DND-41 (cell line): ENCODE measurements around the gene KIAA0586.

Experiments
- ATAC-seq: fragments of 200-7000 bp; cut with Tn5 transposase; 3 replicates; pipeline ENCODE4 v1.9.1; 2021; ENCODE audit warnings: low read depth; ENCODE audit not compliant: insufficient read depth
- DNase-seq: peaks from one replicate; pipeline ENCODE4 v3.0.0-alpha.2; 2020
- H2AFZ ChIP-seq: 2 replicates; pipeline ENCODE4 v1.6.0; 2012; ENCODE audit warnings: low read depth, low read length
- H3K27ac ChIP-seq: 2 replicates; pipeline ENCODE4 v1.5.1; 2012; ENCODE audit warnings: low read length, inconsistent platforms
- H3K27me3 ChIP-seq: fragments of 200-600 bp; sonication (generic); 2 replicates; pipeline ENCODE4 v1.6.0; 2012; ENCODE audit warnings: low read length, mild to moderate bottlenecking, inconsistent platforms; ENCODE audit not compliant: insufficient read depth, poor library complexity
- H3K36me3 ChIP-seq: 2 replicates; pipeline ENCODE4 v1.5.1; 2012; ENCODE audit warnings: low read length, inconsistent platforms; ENCODE audit not compliant: insufficient read depth
- H3K4me1 ChIP-seq: 2 replicates; pipeline ENCODE4 v1.5.1; 2012; ENCODE audit warnings: mild to moderate bottlenecking, low read length; ENCODE audit not compliant: insufficient read depth
- H3K4me2 ChIP-seq: 2 replicates; pipeline ENCODE4 v1.6.0; 2012; ENCODE audit warnings: mild to moderate bottlenecking, moderate library complexity, low read length, inconsistent platforms; ENCODE audit not compliant: insufficient read depth
- H3K4me3 ChIP-seq, 2 experiments: fragments of 200-600 bp in 1 of 2; shearing (Covaris generic) in 1 of 2; 2 replicates each; pipeline ENCODE4 v1.5.1; 2012 to 2016; ENCODE audit warnings: inconsistent platforms in 2 of 2, low read length in 2 of 2, mild to moderate bottlenecking in 2 of 2, low read depth in 1 of 2, moderate library complexity in 1 of 2
- H3K79me2 ChIP-seq: 2 replicates; pipeline ENCODE4 v1.6.0; 2012; ENCODE audit warnings: low read length, inconsistent platforms; ENCODE audit not compliant: insufficient read depth
- H3K9ac ChIP-seq: 2 replicates; pipeline ENCODE4 v1.6.0; 2012; ENCODE audit warnings: low read depth, mild to moderate bottlenecking, inconsistent platforms, low read length, moderate library complexity
- H3K9me3 ChIP-seq: 2 replicates; pipeline ENCODE4 v1.5.1; 2012; ENCODE audit warnings: low read length, moderate library complexity, mild to moderate bottlenecking, inconsistent platforms; ENCODE audit not compliant: insufficient read depth, severe bottlenecking
- H4K20me1 ChIP-seq: 2 replicates; pipeline ENCODE4 v1.6.0; 2012; ENCODE audit warnings: low read length; ENCODE audit not compliant: insufficient read depth
- EZH2 ChIP-seq: IDR thresholded peaks from 3 replicates; pipeline ENCODE4 v1.6.1; 2012; ENCODE audit warnings: borderline replicate concordance, low read depth, mild to moderate bottlenecking, moderate library complexity, low read length, inconsistent platforms; ENCODE audit not compliant: severe bottlenecking
- TF ChIP-seq, protein P1 (sequence below): IDR thresholded peaks from 2 replicates; pipeline ENCODE4 v1.5.1; 2012; ENCODE audit warnings: borderline replicate concordance, low read length, moderate library complexity, mild to moderate bottlenecking; ENCODE audit not compliant: poor library complexity, severe bottlenecking; ENCODE audit errors: extremely low read depth

KIAA0586 gene

DNA sequence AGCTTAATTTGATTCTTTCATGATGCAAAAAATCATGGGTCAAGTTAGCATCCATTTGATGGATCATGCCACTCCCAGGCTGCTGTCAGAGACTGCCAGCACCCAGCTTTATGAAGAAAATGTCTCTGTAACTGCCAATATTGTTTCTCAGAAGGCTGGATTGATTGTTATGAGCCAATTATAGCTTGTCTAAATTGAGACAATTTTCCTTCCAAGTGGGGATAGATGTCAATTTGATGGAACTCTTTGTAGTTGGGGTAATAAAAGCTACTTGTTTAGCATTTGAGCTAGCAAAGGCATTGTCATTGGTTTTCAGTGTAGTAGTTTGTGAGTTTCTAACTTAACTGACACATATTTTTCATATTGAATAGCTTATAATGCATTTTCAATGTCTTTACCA is 128.1 kb downstream of the KIAA0586 start:
- Histone ChIP-seq H3K36me3 (no peaks in the 10 kb centered on the region), H3K27ac (no peak overlapping the region), H3K27me3 (no peaks in the 10 kb centered on the region), H3K4me2 (no peak overlapping the region), H2AFZ (no peak overlapping the region), H3K9ac (no peak overlapping the region), H4K20me1 (no peaks in the 10 kb centered on the region), H3K9me3 (no peaks in the 10 kb centered on the region), H3K4me3 (no peak overlapping the region), H3K79me2 (no peaks in the 10 kb centered on the region), H3K4me1 (no peaks in the 10 kb centered on the region)
- ATAC-seq (no peak), DNase-seq (no peak)
- TF ChIP-seq, protein P1, sequence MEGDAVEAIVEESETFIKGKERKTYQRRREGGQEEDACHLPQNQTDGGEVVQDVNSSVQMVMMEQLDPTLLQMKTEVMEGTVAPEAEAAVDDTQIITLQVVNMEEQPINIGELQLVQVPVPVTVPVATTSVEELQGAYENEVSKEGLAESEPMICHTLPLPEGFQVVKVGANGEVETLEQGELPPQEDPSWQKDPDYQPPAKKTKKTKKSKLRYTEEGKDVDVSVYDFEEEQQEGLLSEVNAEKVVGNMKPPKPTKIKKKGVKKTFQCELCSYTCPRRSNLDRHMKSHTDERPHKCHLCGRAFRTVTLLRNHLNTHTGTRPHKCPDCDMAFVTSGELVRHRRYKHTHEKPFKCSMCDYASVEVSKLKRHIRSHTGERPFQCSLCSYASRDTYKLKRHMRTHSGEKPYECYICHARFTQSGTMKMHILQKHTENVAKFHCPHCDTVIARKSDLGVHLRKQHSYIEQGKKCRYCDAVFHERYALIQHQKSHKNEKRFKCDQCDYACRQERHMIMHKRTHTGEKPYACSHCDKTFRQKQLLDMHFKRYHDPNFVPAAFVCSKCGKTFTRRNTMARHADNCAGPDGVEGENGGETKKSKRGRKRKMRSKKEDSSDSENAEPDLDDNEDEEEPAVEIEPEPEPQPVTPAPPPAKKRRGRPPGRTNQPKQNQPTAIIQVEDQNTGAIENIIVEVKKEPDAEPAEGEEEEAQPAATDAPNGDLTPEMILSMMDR = no peak
- no peak for TF ChIP-seq EZH2

DNA sequence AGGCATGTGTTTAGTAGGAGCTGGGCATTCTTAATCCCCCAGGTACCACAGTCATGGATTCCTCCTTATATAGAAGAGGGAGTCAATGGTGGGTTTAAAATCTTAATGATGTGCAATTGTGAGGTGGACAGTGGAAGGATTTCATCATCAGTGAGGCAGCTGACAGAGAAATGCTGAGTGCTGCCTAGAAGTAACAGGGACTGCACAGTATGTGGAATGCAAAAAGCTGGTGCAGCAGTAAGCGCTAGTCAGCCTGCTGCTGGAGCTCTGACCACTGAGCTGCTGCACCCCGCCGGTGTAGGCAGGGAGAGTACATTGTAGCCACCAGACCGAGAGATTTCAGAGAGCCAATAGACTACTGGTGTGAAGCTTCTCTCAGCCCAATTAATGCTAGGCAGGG is 129.7 kb downstream of the KIAA0586 start:
- H3K4me2 ChIP-seq = no peak overlapping the region
- no peak overlapping the region for H3K4me3 ChIP-seq
- no peaks in the 10 kb centered on the region for H3K36me3 ChIP-seq
- DNase-seq (no peak), ATAC-seq (no peak)
- no peak overlapping the region for H3K9ac ChIP-seq
- no peak for TF ChIP-seq EZH2
- TF ChIP-seq, protein P1 = no peak
- no peaks in the 10 kb centered on the region for H3K9me3 ChIP-seq
- H3K27me3 ChIP-seq = no peaks in the 10 kb centered on the region
- no peaks in the 10 kb centered on the region for H3K4me1 ChIP-seq
- H4K20me1 ChIP-seq = no peaks in the 10 kb centered on the region
- H2AFZ ChIP-seq = no peak overlapping the region
- H3K79me2 ChIP-seq = no peaks in the 10 kb centered on the region
- no peak overlapping the region for H3K27ac ChIP-seq

DNA sequence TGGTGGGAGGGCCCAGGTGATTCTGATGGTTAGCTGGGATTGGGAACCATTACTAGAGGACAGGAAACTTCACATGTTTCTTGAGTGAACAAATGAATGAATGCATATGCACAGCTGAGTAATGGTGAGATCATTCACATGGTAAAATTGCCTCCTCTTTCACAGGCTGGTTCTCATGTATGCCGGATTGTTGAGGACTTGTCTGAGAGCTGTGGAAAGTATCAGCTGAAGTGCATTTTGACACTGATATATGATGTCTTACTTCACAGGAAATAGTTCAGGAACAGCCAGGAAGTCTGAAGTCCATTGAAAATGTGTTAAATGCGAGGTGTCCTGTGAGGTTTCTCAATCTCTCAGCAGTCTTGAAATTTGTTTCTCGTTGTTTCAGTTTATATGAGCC is 132.7 kb downstream of the KIAA0586 start:
- H3K9ac ChIP-seq = no peak overlapping the region
- no peaks in the 10 kb centered on the region for H4K20me1 ChIP-seq
- H3K79me2 ChIP-seq = no peaks in the 10 kb centered on the region
- no peak for DNase-seq
- H3K27me3 ChIP-seq = no peaks in the 10 kb centered on the region
- no peaks in the 10 kb centered on the region for H3K36me3 ChIP-seq
- no peak overlapping the region for H3K27ac ChIP-seq
- H2AFZ ChIP-seq = no peak overlapping the region
- no peaks in the 10 kb centered on the region for H3K4me1 ChIP-seq
- H3K9me3 ChIP-seq = no peaks in the 10 kb centered on the region
- H3K4me3 ChIP-seq = no peak overlapping the region
- no peak for ATAC-seq
- H3K4me2 ChIP-seq = no peak overlapping the region
- TF ChIP-seq, protein P1 = no peak
- TF ChIP-seq EZH2 = no peak

DNA sequence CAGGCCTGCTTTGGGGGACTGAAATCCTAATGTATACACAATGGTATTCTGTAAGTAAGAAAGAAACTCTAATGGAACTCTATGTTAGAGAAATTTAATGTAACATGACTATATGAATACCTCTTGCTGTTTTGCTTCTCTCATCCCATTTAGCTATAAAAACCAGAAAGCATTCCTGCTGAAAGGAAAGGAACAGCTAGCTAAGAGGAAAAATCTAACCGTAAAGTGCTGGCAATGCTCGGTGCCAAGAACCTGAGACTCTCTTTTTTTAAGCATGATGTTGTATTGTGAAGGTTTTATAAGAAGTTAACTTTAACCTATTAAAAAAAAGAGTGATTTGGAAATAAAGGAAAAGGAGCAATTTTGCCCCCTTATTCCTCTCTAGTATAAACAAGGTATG is 134.6 kb downstream of the KIAA0586 start:
- Histone ChIP-seq H3K27me3 (no peaks in the 10 kb centered on the region), H2AFZ (no peak overlapping the region), H3K27ac (no peak overlapping the region), H4K20me1 (no peaks in the 10 kb centered on the region), H3K36me3 (no peaks in the 10 kb centered on the region), H3K4me2 (no peak overlapping the region), H3K79me2 (no peaks in the 10 kb centered on the region), H3K4me1 (no peaks in the 10 kb centered on the region), H3K9ac (no peak overlapping the region), H3K9me3 (no peaks in the 10 kb centered on the region), H3K4me3 (no peak overlapping the region)
- DNase-seq (no peak), ATAC-seq (no peak)
- TF ChIP-seq EZH2 = no peak
- TF ChIP-seq, protein P1 = no peak
